Liver (tissue), 9 donors: ENCODE data around the gene SLC49A3. TPM values are rescaled to one million over a fixed set of nuclear protein-coding genes. Genes with fewer than 3 reads are reported as not detected.

Experiments used
- DNase-seq: peaks from one replicate; pipeline ENCODE4 v3.0.0-alpha.2; 2017; ENCODE audit warnings: low spot score
- H3K27ac ChIP-seq, 2 donors: one replicate each; pipeline ENCODE4 v1.7.0; 2013; ENCODE audit warnings: inconsistent platforms in 2 of 2, low read length in 2 of 2, control low read depth in 1 of 2, low read depth in 1 of 2, mild to moderate bottlenecking in 1 of 2
- H3K27me3 ChIP-seq, 4 donors: one replicate each; pipeline versions ENCODE4 v1.6.1 to v1.7.0; 2013; ENCODE audit warnings: low read length in 3 of 4, inconsistent platforms in 1 of 4, mild to moderate bottlenecking in 1 of 4, moderate library complexity in 1 of 4; ENCODE audit not compliant: control insufficient read depth in 4 of 4, insufficient read depth in 4 of 4
- H3K36me3 ChIP-seq, 4 donors: one replicate each; pipeline versions ENCODE4 v1.6.1 to v1.7.0; 2013; ENCODE audit warnings: low read length in 3 of 4, mild to moderate bottlenecking in 3 of 4, low read depth in 1 of 4, moderate library complexity in 1 of 4; ENCODE audit not compliant: control insufficient read depth in 4 of 4, insufficient read depth in 3 of 4
- H3K4me1 ChIP-seq, 4 donors: one replicate each; pipeline versions ENCODE4 v1.6.1 to v1.7.0; 2013; ENCODE audit warnings: low read length in 3 of 4, mild to moderate bottlenecking in 3 of 4, moderate library complexity in 1 of 4; ENCODE audit not compliant: control insufficient read depth in 4 of 4, insufficient read depth in 4 of 4
- H3K4me3 ChIP-seq, 3 donors: one replicate each; pipeline versions ENCODE4 v1.6.1 to v1.7.0; 2013; ENCODE audit warnings: low read length in 3 of 3, control low read depth in 1 of 3, low read depth in 1 of 3, mild to moderate bottlenecking in 1 of 3
- H3K9ac ChIP-seq, 2 donors: one replicate each; pipeline ENCODE4 v1.7.0; 2013; ENCODE audit warnings: low read length in 2 of 2, mild to moderate bottlenecking in 2 of 2, moderate library complexity in 2 of 2, control low read depth in 1 of 2, low read depth in 1 of 2
- H3K9me3 ChIP-seq, 4 donors: one replicate each; pipeline versions ENCODE4 v1.6.1 to v1.7.0; 2013; ENCODE audit warnings: low read length in 3 of 4; ENCODE audit not compliant: control insufficient read depth in 4 of 4
- ATF3 ChIP-seq: IDR thresholded peaks from 2 replicates; pipeline ENCODE4 v1.6.1; 2016; ENCODE audit warnings: antibody characterized with exemption
- CTCF ChIP-seq: fragments of 150-350 bp; IDR thresholded peaks from 2 replicates; pipeline ENCODE4 v1.5.1; 2017; ENCODE audit warnings: improper control_type of control experiment, low read depth, low read length; ENCODE audit not compliant: missing input control
- EGR1 ChIP-seq, 2 donors: IDR thresholded peaks; 2 replicates each; pipeline ENCODE4 v1.6.1; 2016 to 2018; ENCODE audit warnings: antibody characterized with exemption in 2 of 2, low read depth in 2 of 2
- FOXA1 ChIP-seq: IDR thresholded peaks from 2 replicates; pipeline ENCODE4 v1.6.1; 2016; ENCODE audit warnings: antibody characterized with exemption
- FOXA2 ChIP-seq: IDR thresholded peaks from 2 replicates; pipeline ENCODE4 v1.6.1; 2016; ENCODE audit warnings: antibody characterized with exemption
- GABPA ChIP-seq, 2 donors: IDR thresholded peaks in 1 of 2; conservative IDR thresholded peaks in 1 of 2; 2 replicates each; pipeline ENCODE4 v1.6.1; 2016; ENCODE audit warnings: antibody characterized with exemption in 2 of 2, mild to moderate bottlenecking in 1 of 2, moderate library complexity in 1 of 2
- HNF4G ChIP-seq: IDR thresholded peaks from 2 replicates; pipeline ENCODE4 v1.6.1; 2016; ENCODE audit warnings: antibody characterized with exemption
- JUND ChIP-seq, 2 donors: IDR thresholded peaks; 2 replicates each; pipeline ENCODE4 v1.6.1; 2016; ENCODE audit warnings: antibody characterized with exemption in 2 of 2
- MAX ChIP-seq: IDR thresholded peaks from 2 replicates; pipeline ENCODE4 v1.6.1; 2016; ENCODE audit warnings: antibody characterized with exemption
- NR2F2 ChIP-seq: IDR thresholded peaks from 2 replicates; pipeline ENCODE4 v1.6.1; 2016; ENCODE audit warnings: antibody characterized with exemption
- REST ChIP-seq: IDR thresholded peaks from 2 replicates; pipeline ENCODE4 v1.6.1; 2016; ENCODE audit warnings: antibody characterized with exemption, mild to moderate bottlenecking
- RXRA ChIP-seq, 2 donors: IDR thresholded peaks; 2 replicates each; pipeline ENCODE4 v1.6.1; 2017 to 2018; ENCODE audit warnings: antibody characterized with exemption in 2 of 2, mild to moderate bottlenecking in 1 of 2
- SP1 ChIP-seq: IDR thresholded peaks from 2 replicates; pipeline ENCODE4 v1.6.1; 2018; ENCODE audit warnings: antibody characterized with exemption, mild to moderate bottlenecking
- YY1 ChIP-seq: IDR thresholded peaks from 2 replicates; pipeline ENCODE4 v1.6.1; 2016; ENCODE audit warnings: antibody characterized with exemption, mild to moderate bottlenecking
- ZBTB33 ChIP-seq: IDR thresholded peaks from 2 replicates; pipeline ENCODE4 v1.6.1; 2016; ENCODE audit warnings: antibody characterized with exemption
- WGBS: extraction: QIAGEN DNeasy Blood & Tissue Kit; methylation state at CpG from one replicate; pipeline ENCODE4 v1.1.7; 2013; 5-methylcytosine and 5-hydroxymethylcytosine counted together
- polyA plus RNA-seq, 2 donors: library from polyadenylated mRNA; stranded (reverse) in 1 of 2; unstranded in 1 of 2; fragments of 200-250 nt in 1 of 2; fragments of >200 nt in 1 of 2; fragmentation: Nextera tagmentation in 1 of 2; extraction: Ambion mirVana in 1 of 2; gene quantifications; one replicate each; pipeline versions ENCODE4 v1.2.1 to v1.2.3, GENCODE V29; 2013 to 2015
- total RNA-seq, 2 donors: library from RNA; depleted of rRNA; stranded (reverse); fragments of >200 nt; gene quantifications; one replicate each; pipeline ENCODE4 v1.2.3, GENCODE V29; 2014
- donor health status: healthy.
- donor health status: healthy.
- donor health status: healthy.
- donor health status: healthy.
- donor health status: healthy.

SLC49A3 gene
- total and polyA plus RNA-seq, 4 donors, result 0.40 to 3.6 (median 2.0) TPM

- no peak for DNase-seq
- no peak overlapping the region for H3K4me3 ChIP-seq
- no peaks in the 10 kb centered on the region for H3K4me1 ChIP-seq
- no peak overlapping the region for H3K27ac ChIP-seq
- H3K9ac ChIP-seq, result no peak overlapping the region
- 74% methylated on average over 18 of the region's 18 CpGs for WGBS
- H3K9me3 ChIP-seq, result no peaks in the 10 kb centered on the region
- TF ChIP-seq RXRA (IDR thresholded peaks at IDR 0.05), result no peak
- no peak for TF ChIP-seq YY1
- TF ChIP-seq ZBTB33, result no peak
- no peak for TF ChIP-seq REST
- no peak for TF ChIP-seq JUND (IDR thresholded peaks at IDR 0.05)
- no peak for TF ChIP-seq CTCF
- no peak for TF ChIP-seq HNF4G
- no peak for TF ChIP-seq FOXA2
- no peak for TF ChIP-seq ATF3
- TF ChIP-seq GABPA (IDR thresholded peaks at IDR 0.05 in 1 of 2, conservative IDR thresholded peaks at IDR 0.05 in 1 of 2), result no peak
- no peaks in the 10 kb centered on the region for H3K36me3 ChIP-seq
- H3K27me3 ChIP-seq, result peaks cover 0 to 5% (median 3%) of the 10 kb centered on the region in 4 donors
These were observed 38.5 kb downstream of the SLC49A3 start for GRCh38 chr4:650461-650860.

- Histone ChIP-seq H3K9ac (no peak overlapping the region), H3K27me3 (peaks cover 0 to 5% (median 3%) of the 10 kb centered on the region in 4 donors), H3K4me1 (no peaks in the 10 kb centered on the region), H3K9me3 (no peaks in the 10 kb centered on the region), H3K36me3 (no peaks in the 10 kb centered on the region), H3K27ac (no peak overlapping the region), H3K4me3 (no peak overlapping the region)
- DNase-seq, result no peak
- TF ChIP-seq GABPA (IDR thresholded peaks at IDR 0.05 in 1 of 2, conservative IDR thresholded peaks at IDR 0.05 in 1 of 2), result no peak
- no peak for TF ChIP-seq CTCF
- no peak for TF ChIP-seq SP1
- no peak for TF ChIP-seq MAX
- TF ChIP-seq FOXA1, result no peak
- TF ChIP-seq NR2F2, result no peak
- TF ChIP-seq EGR1 (IDR thresholded peaks at IDR 0.05; ENCODE audit: low read depth in 2 of 2), result no peak
- no peak for TF ChIP-seq HNF4G
- 94% methylated on average over 13 of the region's 13 CpGs for WGBS
These were observed 39.1 kb downstream of the SLC49A3 start for GRCh38 chr4:649751-650310.
